Sigmoid colon (tissue), 7 donors: ENCODE measurements around the gene PPFIA2. TPM values are rescaled to one million over a fixed set of nuclear protein-coding genes. Genes with fewer than 3 reads are reported as not detected.

Source experiments
- DNase-seq: peaks from one replicate; pipeline ENCODE4 v3.0.0-alpha.2; 2019
- H3K27ac ChIP-seq, 4 donors: fragments of 200-600 bp; sonication (generic); one replicate each; pipeline ENCODE4 v1.5.1; 2016 to 2019; ENCODE audit warnings: mild to moderate bottlenecking in 1 of 4
- H3K27me3 ChIP-seq, 3 donors: fragments of 200-600 bp; sonication (generic); one replicate each; pipeline ENCODE4 v1.5.1; 2019; ENCODE audit warnings: mild to moderate bottlenecking in 1 of 3
- H3K36me3 ChIP-seq, 4 donors: fragments of 200-600 bp; sonication (generic); one replicate each; pipeline ENCODE4 v1.5.1; 2016 to 2019
- H3K4me1 ChIP-seq, 4 donors: fragments of 200-600 bp; sonication (generic); one replicate each; pipeline ENCODE4 v1.5.1; 2017 to 2019
- H3K4me3 ChIP-seq, 4 donors: fragments of 200-600 bp; sonication (generic); one replicate each; pipeline ENCODE4 v1.5.1; 2017 to 2019; ENCODE audit warnings: mild to moderate bottlenecking in 2 of 4, moderate library complexity in 1 of 4
- H3K9me3 ChIP-seq, 4 donors: fragments of 200-600 bp in 3 of 4; sonication (generic) in 3 of 4; one replicate each; pipeline versions ENCODE4 v1.5.1 to v1.6.1; 2013 to 2019
- CTCF ChIP-seq, 4 experiments: fragments of 450-650 bp in 3 of 4; fragments of 200-600 bp in 1 of 4; IDR thresholded peaks; one replicate each; pipeline ENCODE4 v1.5.1; 2016 to 2019; ENCODE audit warnings: antibody characterized with exemption in 4 of 4, mild to moderate bottlenecking in 3 of 4, moderate library complexity in 2 of 4
- EP300 ChIP-seq, 4 donors: sonication (generic); formaldehyde crosslinking; IDR thresholded peaks; one replicate each; pipeline ENCODE4 v1.6.1; 2017; ENCODE audit warnings: antibody characterized with exemption in 4 of 4
- POLR2A ChIP-seq, 2 donors: fragments of 450-650 bp; IDR thresholded peaks; one replicate each; pipeline ENCODE4 v1.6.1; 2016; ENCODE audit warnings: antibody characterized with exemption in 2 of 2, mild to moderate bottlenecking in 2 of 2, moderate library complexity in 2 of 2
- POLR2AphosphoS5 ChIP-seq, 4 donors: sonication (generic); formaldehyde crosslinking; IDR thresholded peaks; one replicate each; pipeline ENCODE4 v1.6.1; 2017; ENCODE audit warnings: antibody characterized with exemption in 4 of 4
- WGBS, 2 donors: extraction: QIAGEN DNeasy Blood & Tissue Kit; methylation state at CpG; one replicate each; pipeline ENCODE4 v1.1.7; 2013; 5-methylcytosine and 5-hydroxymethylcytosine counted together
- intact Hi-C: fragments of 100-400 bp; cut with DNase I; formaldehyde crosslinking; loops from one replicate; pipeline ENCODE4 v1.15.1; 2023
- polyA plus RNA-seq, 3 donors: library from polyadenylated mRNA; stranded (reverse); fragments of 200-250 nt; gene quantifications; one replicate each; pipeline ENCODE4 v1.2.3, GENCODE V29; 2013
- total RNA-seq, 4 donors: library from RNA; depleted of rRNA; stranded (reverse); fragments of >200 nt; gene quantifications; one replicate each; pipeline ENCODE4 v1.1.0, GENCODE V29; 2016
- donor health status: healthy with polysubstance abuse.
- donor health status: Bipolar disorder and iron deficiency.
- donor health status: healthy.

Gene PPFIA2
- total and polyA plus RNA-seq, 7 donors = 0.44 to 4.4 (median 2.5) TPM; not detected in 2

DNA sequence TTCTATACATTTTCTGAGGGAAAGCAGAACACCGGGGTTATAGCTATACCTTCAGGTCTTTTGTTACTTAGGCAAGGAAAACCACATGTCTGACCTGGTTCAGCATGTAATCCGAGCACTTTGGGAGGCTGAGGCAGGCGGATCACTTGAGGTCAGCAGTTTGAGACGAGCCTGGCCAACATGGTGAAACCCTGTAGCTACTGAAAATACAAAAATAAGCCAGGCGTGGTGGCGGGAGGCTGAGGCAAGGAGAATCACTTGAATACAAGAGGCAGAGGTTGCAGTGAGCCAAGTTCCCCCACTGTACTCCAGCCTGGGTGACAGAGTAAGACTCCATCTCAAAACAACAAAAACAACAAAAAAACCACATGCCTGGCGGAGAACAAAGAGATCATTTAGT is 503.7 kb downstream of the PPFIA2 start:
- Histone ChIP-seq H3K27ac (no peak overlapping the region), H3K9me3 (no peaks in the 10 kb centered on the region), H3K27me3 (no peaks in the 10 kb centered on the region), H3K4me1 (no peaks in the 10 kb centered on the region), H3K4me3 (no peak overlapping the region), H3K36me3 (no peaks in the 10 kb centered on the region)
- no peak for DNase-seq
- intact Hi-C loops = loop anchor here (10.0 kb wide), 2 partner anchors 421 to 841 kb away; no protein-coding TSS in a partner anchor
- 90 to 94% methylated on average over 7 of the region's 7 CpGs for WGBS, 2 donors
- TF ChIP-seq POLR2A (IDR thresholded peaks at IDR 0.05) (no peak), CTCF (IDR thresholded peaks at IDR 0.05) (no peak), EP300 (IDR thresholded peaks at IDR 0.05) (no peak), POLR2AphosphoS5 (IDR thresholded peaks at IDR 0.05) (no peak)

GRCh38 chr12:81253360-81253759 is 505.8 kb downstream of the PPFIA2 start:
- no peak for TF ChIP-seq EP300 (IDR thresholded peaks at IDR 0.05)
- TF ChIP-seq POLR2A (IDR thresholded peaks at IDR 0.05) = no peak
- no peak for TF ChIP-seq POLR2AphosphoS5 (IDR thresholded peaks at IDR 0.05)
- no peak for TF ChIP-seq CTCF (IDR thresholded peaks at IDR 0.05)
- H3K4me1 ChIP-seq = no peaks in the 10 kb centered on the region
- H3K36me3 ChIP-seq = no peaks in the 10 kb centered on the region
- WGBS, 2 donors = 88 to 91% methylated on average over 3 of the region's 3 CpGs
- intact Hi-C loops = loop anchor here (10.0 kb wide), 2 partner anchors 419 to 839 kb away; no protein-coding TSS in a partner anchor
- H3K27me3 ChIP-seq = no peaks in the 10 kb centered on the region
- no peak overlapping the region for H3K27ac ChIP-seq
- no peaks in the 10 kb centered on the region for H3K9me3 ChIP-seq
- DNase-seq = no peak
- H3K4me3 ChIP-seq = no peak overlapping the region

GRCh38 chr12:81252228-81252627 is 506.9 kb downstream of the PPFIA2 start:
- no peak for DNase-seq
- no peaks in the 10 kb centered on the region for H3K36me3 ChIP-seq
- whole genome bisulfite sequencing, 2 donors = 91 to 94% methylated on average over 3 of the region's 3 CpGs
- no peaks in the 10 kb centered on the region for H3K27me3 ChIP-seq
- H3K4me1 ChIP-seq = no peaks in the 10 kb centered on the region
- H3K4me3 ChIP-seq = no peak overlapping the region
- H3K9me3 ChIP-seq = no peaks in the 10 kb centered on the region
- no peak overlapping the region for H3K27ac ChIP-seq
- intact Hi-C loops = loop anchor here (10.0 kb wide), 2 partner anchors 417 to 837 kb away; no protein-coding TSS in a partner anchor
- TF ChIP-seq POLR2AphosphoS5 (IDR thresholded peaks at IDR 0.05) (no peak), POLR2A (IDR thresholded peaks at IDR 0.05) (no peak), CTCF (IDR thresholded peaks at IDR 0.05) (no peak), EP300 (IDR thresholded peaks at IDR 0.05) (no peak)

GRCh38 chr12:81249976-81250375 is 509.2 kb downstream of the PPFIA2 start:
- 73 to 86% methylated on average over 2 of the region's 2 CpGs for WGBS, 2 donors
- Histone ChIP-seq H3K27me3 (no peaks in the 10 kb centered on the region), H3K9me3 (no peaks in the 10 kb centered on the region), H3K36me3 (no peaks in the 10 kb centered on the region), H3K27ac (no peak overlapping the region), H3K4me1 (peaks cover 0 to 16% (median 14%) of the 10 kb centered on the region in 4 donors), H3K4me3 (no peak overlapping the region)
- DNase-seq = no peak
- intact Hi-C loops = loop anchor here (10.0 kb wide), 2 partner anchors 415 to 835 kb away; no protein-coding TSS in a partner anchor
- TF ChIP-seq POLR2AphosphoS5 (IDR thresholded peaks at IDR 0.05) (no peak), CTCF (IDR thresholded peaks at IDR 0.05) (no peak), EP300 (IDR thresholded peaks at IDR 0.05) (no peak), POLR2A (IDR thresholded peaks at IDR 0.05) (no peak)
